GM12872 (cell line): ENCODE results near the gene IL1RAPL1.

Experiments used
- CTCF ChIP-seq: IDR thresholded peaks from 3 replicates; pipeline ENCODE4 v1.5.1; 2011; ENCODE audit warnings: low read depth, mild to moderate bottlenecking, low read length, moderate library complexity; ENCODE audit not compliant: insufficient read depth

Gene IL1RAPL1

GRCh38 chrX:29693912-29694311 is 1106.7 kb downstream of the IL1RAPL1 start:
- TF ChIP-seq CTCF = no peak

DNA sequence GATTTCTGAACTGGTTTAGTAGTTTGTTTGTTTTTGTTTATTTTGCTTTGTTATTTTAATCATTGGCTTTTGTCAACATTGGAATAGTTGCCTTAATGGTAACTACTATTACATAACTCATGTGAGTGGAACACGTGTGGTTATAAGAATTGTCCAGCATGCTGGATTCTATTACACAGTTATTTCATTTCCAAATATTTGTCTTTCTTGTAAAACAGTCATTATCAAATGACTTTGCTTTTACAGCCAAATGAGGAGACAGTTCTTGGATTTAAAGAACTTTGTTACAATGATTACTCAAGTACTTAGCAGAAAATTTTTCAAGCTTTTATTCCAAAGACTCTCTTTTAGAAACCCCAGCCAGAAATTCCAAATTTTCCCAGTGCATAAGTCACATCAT is 1112.0 kb downstream of the IL1RAPL1 start:
- TF ChIP-seq CTCF = no peak

DNA sequence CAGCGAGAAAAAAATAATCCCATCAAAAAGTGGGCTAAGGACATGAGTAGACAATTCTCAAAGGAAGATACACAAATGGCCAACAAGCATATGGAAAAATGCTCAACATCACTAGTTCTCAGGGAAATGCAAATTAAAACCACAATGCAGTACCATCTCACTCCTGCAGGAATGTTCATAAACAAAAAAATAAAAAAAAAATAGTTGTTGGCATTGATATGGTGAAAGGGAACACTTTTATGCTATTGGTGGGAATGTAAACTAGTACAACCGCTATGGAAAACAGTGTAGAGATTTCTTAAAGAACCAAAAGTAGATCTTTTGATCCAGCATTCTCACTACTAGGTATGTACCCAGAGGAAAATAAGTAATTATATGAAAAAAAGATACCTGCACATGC is 1119.8 kb downstream of the IL1RAPL1 start:
- no peak for TF ChIP-seq CTCF

- TF ChIP-seq CTCF = no peak
Observed at GRCh38 chrX:29721152-29721551, 1133.9 kb downstream of the IL1RAPL1 start.

DNA sequence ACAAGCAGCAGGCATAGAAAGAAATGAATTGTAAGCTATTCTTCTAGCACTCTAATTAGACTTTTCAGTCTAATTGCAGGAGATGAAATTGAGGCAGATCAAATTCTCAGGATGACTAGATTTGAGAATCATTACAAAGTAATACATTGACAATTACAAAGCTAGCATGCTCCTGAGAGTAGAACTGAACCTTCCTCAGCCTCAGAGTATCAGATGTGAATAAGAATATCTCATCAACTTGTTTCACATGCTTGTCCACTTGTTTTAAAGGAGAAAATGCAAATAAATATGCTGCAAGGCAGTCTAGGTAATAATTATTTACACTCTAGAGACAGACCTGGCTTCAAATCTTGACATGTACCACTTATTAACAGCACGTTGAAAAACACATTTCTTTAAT is 1137.1 kb downstream of the IL1RAPL1 start:
- no peak for TF ChIP-seq CTCF

- no peak for TF ChIP-seq CTCF
Observed at GRCh38 chrX:29726811-29727210, 1139.6 kb downstream of the IL1RAPL1 start.

DNA sequence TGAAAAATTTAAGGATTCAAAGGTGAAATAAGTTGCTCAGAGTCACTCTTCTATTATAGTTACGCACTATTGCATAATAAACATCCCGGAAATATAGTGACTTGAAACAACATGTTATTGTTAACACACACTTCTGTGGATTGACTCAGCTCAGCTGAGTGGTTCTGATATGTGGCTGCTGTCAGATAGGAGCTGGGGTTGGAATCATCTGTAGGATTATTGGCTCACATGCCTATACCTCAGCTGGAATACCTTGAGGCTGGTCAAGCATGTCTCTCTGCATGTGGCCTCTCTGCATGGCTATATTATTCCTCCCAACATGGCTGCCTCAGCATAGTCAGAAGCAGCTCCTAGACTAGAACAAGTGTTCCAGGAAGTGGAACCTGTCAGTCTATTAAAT is 1141.4 kb downstream of the IL1RAPL1 start:
- no peak for TF ChIP-seq CTCF

DNA sequence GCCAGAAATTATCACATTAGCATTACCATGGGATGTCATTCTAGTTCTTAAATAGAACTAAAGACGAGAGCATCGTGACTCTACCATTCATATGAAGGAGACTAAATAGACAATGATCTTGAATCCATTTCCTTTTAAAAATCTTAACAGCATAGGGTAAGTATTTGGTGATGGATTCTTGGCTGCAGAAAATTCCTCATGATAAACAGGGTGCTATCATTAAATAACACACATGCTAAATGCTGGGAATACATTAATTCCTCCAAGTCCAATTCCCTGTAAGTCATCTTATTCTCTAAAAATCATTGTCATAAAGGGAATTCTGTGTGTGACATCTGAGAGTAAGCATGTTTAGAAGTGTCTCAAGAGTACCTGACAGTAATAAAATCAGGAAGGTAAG is 1157.7 kb downstream of the IL1RAPL1 start:
- TF ChIP-seq CTCF = no peak
